A549 (cell line): ENCODE measurements around the gene GPATCH3. TPM values are rescaled to one million over a fixed set of nuclear protein-coding genes. Genes with fewer than 3 reads are reported as not detected.

Experiments used
- ATAC-seq, 2 experiments: fragments of 200-7000 bp in 1 of 2; fragments of >200 bp in 1 of 2; cut with Nextera tagmentation in 1 of 2; cut with Tn5 transposase in 1 of 2; 3 replicates each; pipeline versions ENCODE4 v1.8.0 to v1.9.1; 2018 to 2020; ENCODE audit warnings: mild to moderate bottlenecking in 1 of 2, moderate library complexity in 1 of 2
- CTCF ChIA-PET: fragments of 300-600 bp; sonication (Branson Sonifier 250); formaldehyde crosslinking; extraction: SDS; loops from one replicate; lab custom pipeline; 2021; ENCODE audit warnings: antibody characterized with exemption, inconsistent platforms; lab: Yijun Ruan, JAX
- POLR2A ChIA-PET: fragments of 350-600 bp; formaldehyde crosslinking; extraction: SDS; loops from one replicate; lab custom pipeline; 2021; ENCODE audit warnings: antibody characterized with exemption, inconsistent platforms; lab: Yijun Ruan, JAX
- DNase-seq, 2 experiments: peaks; one replicate each; pipeline versions ENCODE4 v3.0.0 to v3.0.0-alpha.2; 2011 to 2016; ENCODE audit warnings: low read depth in 1 of 2, low spot score in 1 of 2
- FAIRE-seq: peaks from 2 replicates; lab custom pipeline; 2011; peaks lifted over from hg19 to GRCh38; lab: Jason Lieb, UNC
- H3K27ac ChIP-seq, 2 experiments: fragments of >200 bp; sonication (Bioruptor Twin); formaldehyde crosslinking; 3 replicates each; pipeline ENCODE4 v1.5.1; 2016 to 2017
- H3K4me1 ChIP-seq: fragments of >200 bp; sonication (Bioruptor Twin); formaldehyde crosslinking; 3 replicates; pipeline ENCODE4 v1.6.1; 2016
- H3K4me2 ChIP-seq: fragments of >200 bp; sonication (Bioruptor Twin); formaldehyde crosslinking; 3 replicates; pipeline ENCODE4 v1.6.1; 2016
- H3K4me3 ChIP-seq: fragments of >200 bp; sonication (Bioruptor Twin); formaldehyde crosslinking; 3 replicates; pipeline ENCODE4 v1.5.1; 2016
- H3K9me3 ChIP-seq: fragments of >200 bp; sonication (Bioruptor Twin); formaldehyde crosslinking; 3 replicates; pipeline ENCODE4 v1.6.1; 2016
- CHD2 ChIP-seq: fragments of 150-350 bp; IDR thresholded peaks from 2 replicates; pipeline ENCODE4 v1.6.1; 2014; ENCODE audit warnings: low read length; ENCODE audit not compliant: partially characterized antibody
- EHF ChIP-seq: fragments of 250-450 bp; sonication (Bioruptor Pico); IDR thresholded peaks from 2 replicates; pipeline ENCODE4 v1.5.0; 2020; ENCODE audit warnings: mild to moderate bottlenecking
- EHMT2 ChIP-seq: fragments of 200-600 bp; sonication (generic); IDR thresholded peaks from 2 replicates; pipeline ENCODE4 v1.6.1; 2016; ENCODE audit warnings: antibody characterized with exemption, low read depth, mild to moderate bottlenecking, moderate library complexity
- ESRRA ChIP-seq: fragments of 150-350 bp; IDR thresholded peaks from 2 replicates; pipeline ENCODE4 v1.6.1; 2014; ENCODE audit warnings: mild to moderate bottlenecking, low read length, borderline replicate concordance
- FOSL2 ChIP-seq, 2 experiments: fragments of 450-650 bp in 1 of 2; fragments of >200 bp in 1 of 2; sonication (Bioruptor Twin) in 1 of 2; formaldehyde crosslinking; IDR thresholded peaks; 2 replicates each; pipeline versions ENCODE4 v1.5.0 to v1.6.1; 2016 to 2020; ENCODE audit warnings: mild to moderate bottlenecking in 1 of 2, moderate library complexity in 1 of 2
- HDAC2 ChIP-seq: fragments of 200-600 bp; sonication (generic); IDR thresholded peaks from 2 replicates; pipeline ENCODE4 v1.6.1; 2016
- HOXB13 ChIP-seq: fragments of 250-450 bp; sonication (Bioruptor Pico); IDR thresholded peaks from 2 replicates; pipeline ENCODE4 v1.5.0; 2020; ENCODE audit warnings: low read depth, mild to moderate bottlenecking, moderate library complexity
- KDM5A ChIP-seq: fragments of 200-600 bp; sonication (generic); IDR thresholded peaks from 2 replicates; pipeline ENCODE4 v1.6.1; 2016; ENCODE audit warnings: antibody characterized with exemption, mild to moderate bottlenecking
- MAFK ChIP-seq: fragments of 450-650 bp; IDR thresholded peaks from 2 replicates; pipeline ENCODE4 v1.6.1; 2014; ENCODE audit not compliant: partially characterized antibody
- MAZ ChIP-seq: fragments of 150-350 bp; IDR thresholded peaks from 2 replicates; pipeline ENCODE4 v1.6.1; 2014; ENCODE audit warnings: antibody characterized with exemption, low read depth, low read length, borderline replicate concordance
- NR3C1 ChIP-seq: fragments of >200 bp; sonication (Bioruptor Twin); formaldehyde crosslinking; IDR thresholded peaks from 3 replicates; pipeline ENCODE4 v1.6.1; 2017
- POLR2A ChIP-seq: IDR thresholded peaks from 2 replicates; pipeline ENCODE4 v1.6.1; 2012; ENCODE audit warnings: mild to moderate bottlenecking, low read length
- RCOR1 ChIP-seq: fragments of 150-350 bp; IDR thresholded peaks from 2 replicates; pipeline ENCODE4 v1.6.1; 2014; ENCODE audit warnings: antibody characterized with exemption, low read length, low read depth
- TFCP2L1 ChIP-seq: fragments of 250-450 bp; sonication (Bioruptor Pico); IDR thresholded peaks from 2 replicates; pipeline ENCODE4 v1.5.0; 2021; ENCODE audit warnings: mild to moderate bottlenecking
- WGBS: methylation state at CpG from one replicate; pipeline ENCODE4 v1.1.6; 2017; ENCODE audit errors: missing lambda C conversion rate; 5-methylcytosine and 5-hydroxymethylcytosine counted together
- polyA plus RNA-seq, 4 experiments: library from polyadenylated mRNA; depleted of rRNA in 3 of 4; stranded (reverse); fragments of >200 nt; fragmentation: RNase III in 1 of 4; extraction: RNeasy Plus Mini Kit Qiagen cat#74134 plus additional on column Dnase treatment in 1 of 4; gene quantifications; 2 replicates in 3 of 4; 3 replicates in 1 of 4; pipeline ENCODE4 v1.2.3, GENCODE V29; 2011 to 2017
- TF ChIP-seq, protein P1 (sequence below): fragments of 150-350 bp; IDR thresholded peaks from 2 replicates; pipeline ENCODE4 v1.6.1; 2014; ENCODE audit warnings: low read depth, mild to moderate bottlenecking, low read length
- TF ChIP-seq, protein P2 (sequence below): fragments of 200-600 bp; sonication (generic); IDR thresholded peaks from 2 replicates; pipeline ENCODE4 v1.6.1; 2016; ENCODE audit warnings: antibody characterized with exemption, mild to moderate bottlenecking, moderate library complexity
- TF ChIP-seq, protein P3 (sequence below): fragments of 450-650 bp; IDR thresholded peaks from 2 replicates; pipeline ENCODE4 v1.6.1; 2014; ENCODE audit warnings: antibody characterized with exemption
- TF ChIP-seq, protein P4 (sequence below): fragments of 250-450 bp; sonication (Bioruptor Pico); IDR thresholded peaks from 2 replicates; pipeline ENCODE4 v1.5.0; 2021; ENCODE audit warnings: mild to moderate bottlenecking, moderate library complexity, borderline replicate concordance
- TF ChIP-seq, protein P5 (sequence below): IDR thresholded peaks from 2 replicates; pipeline ENCODE4 v1.6.1; 2012
- TF ChIP-seq, protein P6 (sequence below): fragments of >200 bp; sonication (Bioruptor Twin); formaldehyde crosslinking; IDR thresholded peaks from 3 replicates; pipeline ENCODE4 v1.6.1; 2016

GPATCH3 gene
- polyA plus RNA-seq, 2 of the 4 experiments (the other 2 are of a cell fraction): 5.4 to 8.7 TPM

DNA sequence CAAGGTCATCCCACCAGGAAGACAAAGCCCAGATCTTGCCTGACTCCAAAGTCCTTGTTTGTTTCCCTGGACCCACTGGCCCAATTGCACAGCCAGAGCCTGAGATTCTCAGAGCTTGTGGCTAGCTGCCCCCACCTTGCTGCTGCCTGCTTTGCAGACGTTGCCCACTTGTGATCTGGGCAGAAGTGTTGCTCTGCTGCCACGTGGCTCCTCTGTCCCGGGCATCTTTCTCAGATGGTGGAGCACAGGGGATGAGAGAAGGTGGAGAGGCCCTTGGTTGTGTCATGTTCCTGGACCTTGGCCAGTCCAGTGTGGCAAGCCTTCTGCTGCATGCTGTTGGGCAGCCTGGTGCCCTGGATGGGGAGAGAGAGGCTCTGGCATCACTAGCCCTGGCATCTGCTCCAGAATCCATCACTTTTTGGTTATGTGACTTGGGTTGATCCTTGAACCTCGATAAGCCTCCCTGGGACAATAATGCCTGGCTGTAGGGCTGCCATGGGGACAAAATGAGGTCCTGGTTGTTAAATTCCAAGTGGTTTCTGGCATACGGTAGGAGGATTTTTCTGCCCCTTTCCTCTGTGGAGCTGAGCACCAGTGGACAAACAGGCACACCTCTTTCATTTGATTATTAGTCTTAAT is 15.1 kb upstream of the GPATCH3 start:
- POLR2A ChIA-PET: no interaction called here
- WGBS: 100% methylated on average over 2 of the region's 5 CpGs
- H3K27ac ChIP-seq: 0 out of 6 replicates have a peak overlapping the region, but pooled peaks of 1 of the 2 experiments have one; percentile 35

DNA sequence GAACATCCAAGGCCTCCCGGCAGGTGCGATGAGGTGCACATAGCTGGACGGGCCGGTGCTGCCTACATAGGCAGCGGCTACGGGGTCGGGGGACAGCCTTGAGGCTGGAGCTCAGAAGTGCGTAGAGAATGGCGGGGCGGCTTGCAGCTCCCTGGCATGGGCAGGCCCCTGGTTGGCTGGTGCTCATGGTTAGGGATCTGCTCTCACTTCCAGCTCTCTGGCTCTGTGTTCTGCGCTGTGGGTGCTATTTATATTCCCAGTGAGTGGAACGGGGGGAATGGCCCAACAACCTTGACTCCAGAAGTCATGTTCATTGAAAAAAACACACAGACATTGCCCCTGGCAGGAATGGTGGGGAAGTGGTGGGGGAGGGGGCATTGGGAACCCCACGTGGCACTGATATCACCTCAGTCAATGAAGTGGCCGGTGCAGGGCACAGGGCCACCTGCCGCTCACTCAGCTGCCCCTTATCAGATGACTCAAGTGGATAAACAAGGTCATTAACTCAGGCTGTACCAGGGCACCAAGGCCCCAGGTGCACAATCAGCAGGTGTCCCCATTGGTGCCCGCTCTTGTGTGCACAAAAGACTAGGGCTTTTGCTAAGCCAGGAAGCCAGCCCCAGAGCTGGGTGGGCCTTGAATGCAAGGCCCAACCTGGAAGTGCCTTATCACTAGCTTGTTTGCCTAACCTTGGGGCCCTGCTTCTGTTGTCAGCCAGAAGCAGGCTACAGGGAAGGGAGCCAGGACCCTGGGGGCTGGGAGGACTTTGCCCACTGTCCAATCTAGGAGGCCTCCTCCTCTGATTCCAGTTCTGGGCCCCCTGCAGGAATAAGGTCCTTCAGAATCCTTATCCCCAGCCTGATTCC is 13.7 kb upstream of the GPATCH3 start, which contains the start of gene NR0B2:
TSS of gene NR0B2 (minus strand) at position 222 of the 866 bp plus-strand sequence. CDS start at position 187, 35 bp downstream.
- Histone ChIP-seq H3K4me2 (peak within 1 kb of the TSS; percentile 34), H3K4me1 (peaks cover 22% of the 10 kb centered on the region), H3K27ac (peak within 1 kb of the TSS; percentile 45 to 62; a peak in 5 of 6 replicates), H3K4me3 (no peak within 1 kb of the TSS), H3K9me3 (no peaks in the 10 kb centered on the region)
- ATAC-seq (peak in 1 of 2 experiments; percentile 53; a peak in 3 of 6 replicates), FAIRE-seq (no peak), DNase-seq (peak in 1 of 2 experiments; percentile 20)
- ChIA-PET CTCF (interaction anchor here (0.8 to 1.1 kb wide), 3 partner anchors 12 to 82 kb away, joined by 3 read pairs; no protein-coding TSS in a partner anchor), POLR2A (no interaction called here)
- 63% methylated on average over 13 of the region's 16 CpGs for WGBS
- no peak for TF ChIP-seq POLR2A
- TF ChIP-seq, protein P1, sequence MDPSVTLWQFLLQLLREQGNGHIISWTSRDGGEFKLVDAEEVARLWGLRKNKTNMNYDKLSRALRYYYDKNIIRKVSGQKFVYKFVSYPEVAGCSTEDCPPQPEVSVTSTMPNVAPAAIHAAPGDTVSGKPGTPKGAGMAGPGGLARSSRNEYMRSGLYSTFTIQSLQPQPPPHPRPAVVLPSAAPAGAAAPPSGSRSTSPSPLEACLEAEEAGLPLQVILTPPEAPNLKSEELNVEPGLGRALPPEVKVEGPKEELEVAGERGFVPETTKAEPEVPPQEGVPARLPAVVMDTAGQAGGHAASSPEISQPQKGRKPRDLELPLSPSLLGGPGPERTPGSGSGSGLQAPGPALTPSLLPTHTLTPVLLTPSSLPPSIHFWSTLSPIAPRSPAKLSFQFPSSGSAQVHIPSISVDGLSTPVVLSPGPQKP: no peak
- no peak for TF ChIP-seq ESRRA
- no peak for TF ChIP-seq TFCP2L1 (CRISPR knock-in tag)
- TF ChIP-seq, protein P2, sequence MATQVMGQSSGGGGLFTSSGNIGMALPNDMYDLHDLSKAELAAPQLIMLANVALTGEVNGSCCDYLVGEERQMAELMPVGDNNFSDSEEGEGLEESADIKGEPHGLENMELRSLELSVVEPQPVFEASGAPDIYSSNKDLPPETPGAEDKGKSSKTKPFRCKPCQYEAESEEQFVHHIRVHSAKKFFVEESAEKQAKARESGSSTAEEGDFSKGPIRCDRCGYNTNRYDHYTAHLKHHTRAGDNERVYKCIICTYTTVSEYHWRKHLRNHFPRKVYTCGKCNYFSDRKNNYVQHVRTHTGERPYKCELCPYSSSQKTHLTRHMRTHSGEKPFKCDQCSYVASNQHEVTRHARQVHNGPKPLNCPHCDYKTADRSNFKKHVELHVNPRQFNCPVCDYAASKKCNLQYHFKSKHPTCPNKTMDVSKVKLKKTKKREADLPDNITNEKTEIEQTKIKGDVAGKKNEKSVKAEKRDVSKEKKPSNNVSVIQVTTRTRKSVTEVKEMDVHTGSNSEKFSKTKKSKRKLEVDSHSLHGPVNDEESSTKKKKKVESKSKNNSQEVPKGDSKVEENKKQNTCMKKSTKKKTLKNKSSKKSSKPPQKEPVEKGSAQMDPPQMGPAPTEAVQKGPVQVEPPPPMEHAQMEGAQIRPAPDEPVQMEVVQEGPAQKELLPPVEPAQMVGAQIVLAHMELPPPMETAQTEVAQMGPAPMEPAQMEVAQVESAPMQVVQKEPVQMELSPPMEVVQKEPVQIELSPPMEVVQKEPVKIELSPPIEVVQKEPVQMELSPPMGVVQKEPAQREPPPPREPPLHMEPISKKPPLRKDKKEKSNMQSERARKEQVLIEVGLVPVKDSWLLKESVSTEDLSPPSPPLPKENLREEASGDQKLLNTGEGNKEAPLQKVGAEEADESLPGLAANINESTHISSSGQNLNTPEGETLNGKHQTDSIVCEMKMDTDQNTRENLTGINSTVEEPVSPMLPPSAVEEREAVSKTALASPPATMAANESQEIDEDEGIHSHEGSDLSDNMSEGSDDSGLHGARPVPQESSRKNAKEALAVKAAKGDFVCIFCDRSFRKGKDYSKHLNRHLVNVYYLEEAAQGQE: no peak
- TF ChIP-seq, protein P3, sequence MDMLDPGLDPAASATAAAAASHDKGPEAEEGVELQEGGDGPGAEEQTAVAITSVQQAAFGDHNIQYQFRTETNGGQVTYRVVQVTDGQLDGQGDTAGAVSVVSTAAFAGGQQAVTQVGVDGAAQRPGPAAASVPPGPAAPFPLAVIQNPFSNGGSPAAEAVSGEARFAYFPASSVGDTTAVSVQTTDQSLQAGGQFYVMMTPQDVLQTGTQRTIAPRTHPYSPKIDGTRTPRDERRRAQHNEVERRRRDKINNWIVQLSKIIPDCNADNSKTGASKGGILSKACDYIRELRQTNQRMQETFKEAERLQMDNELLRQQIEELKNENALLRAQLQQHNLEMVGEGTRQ: no peak
- TF ChIP-seq MAZ: no peak
- no peak for TF ChIP-seq HOXB13 (CRISPR knock-in tag)
- TF ChIP-seq EHF (CRISPR knock-in tag): no peak

More for the DNA sequence above, 15.1 kb upstream of the GPATCH3 start:
- H3K9me3 ChIP-seq: no peaks in the 10 kb centered on the region
- ATAC-seq (no peak), FAIRE-seq (no peak), DNase-seq (no peak)
- no peak overlapping the region for H3K4me2 ChIP-seq
- peaks cover 19% of the 10 kb centered on the region for H3K4me1 ChIP-seq
- CTCF ChIA-PET: no interaction called here
- H3K4me3 ChIP-seq: no peak overlapping the region
- TF ChIP-seq KDM5A (no peak), MAFK (no peak), CHD2 (no peak), RCOR1 (no peak), HDAC2 (no peak), FOSL2 (IDR thresholded peaks at IDR 0.05) (no peak), FOSL2 (CRISPR knock-in tag; IDR thresholded peaks at IDR 0.05) (no peak), POLR2A (no peak), EHMT2 (no peak), NR3C1 (no peak)
- TF ChIP-seq, protein P4, sequence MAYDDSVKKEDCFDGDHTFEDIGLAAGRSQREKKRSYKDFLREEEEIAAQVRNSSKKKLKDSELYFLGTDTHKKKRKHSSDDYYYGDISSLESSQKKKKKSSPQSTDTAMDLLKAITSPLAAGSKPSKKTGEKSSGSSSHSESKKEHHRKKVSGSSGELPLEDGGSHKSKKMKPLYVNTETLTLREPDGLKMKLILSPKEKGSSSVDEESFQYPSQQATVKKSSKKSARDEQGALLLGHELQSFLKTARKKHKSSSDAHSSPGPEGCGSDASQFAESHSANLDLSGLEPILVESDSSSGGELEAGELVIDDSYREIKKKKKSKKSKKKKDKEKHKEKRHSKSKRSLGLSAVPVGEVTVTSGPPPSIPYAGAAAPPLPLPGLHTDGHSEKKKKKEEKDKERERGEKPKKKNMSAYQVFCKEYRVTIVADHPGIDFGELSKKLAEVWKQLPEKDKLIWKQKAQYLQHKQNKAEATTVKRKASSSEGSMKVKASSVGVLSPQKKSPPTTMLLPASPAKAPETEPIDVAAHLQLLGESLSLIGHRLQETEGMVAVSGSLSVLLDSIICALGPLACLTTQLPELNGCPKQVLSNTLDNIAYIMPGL (CRISPR knock-in tag): no peak
- TF ChIP-seq, protein P5, sequence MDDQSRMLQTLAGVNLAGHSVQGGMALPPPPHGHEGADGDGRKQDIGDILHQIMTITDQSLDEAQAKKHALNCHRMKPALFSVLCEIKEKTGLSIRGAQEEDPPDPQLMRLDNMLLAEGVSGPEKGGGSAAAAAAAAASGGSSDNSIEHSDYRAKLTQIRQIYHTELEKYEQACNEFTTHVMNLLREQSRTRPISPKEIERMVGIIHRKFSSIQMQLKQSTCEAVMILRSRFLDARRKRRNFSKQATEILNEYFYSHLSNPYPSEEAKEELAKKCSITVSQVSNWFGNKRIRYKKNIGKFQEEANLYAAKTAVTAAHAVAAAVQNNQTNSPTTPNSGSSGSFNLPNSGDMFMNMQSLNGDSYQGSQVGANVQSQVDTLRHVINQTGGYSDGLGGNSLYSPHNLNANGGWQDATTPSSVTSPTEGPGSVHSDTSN: no peak
- TF ChIP-seq, protein P3: no peak
- TF ChIP-seq, protein P1: no peak
- TF ChIP-seq, protein P6, sequence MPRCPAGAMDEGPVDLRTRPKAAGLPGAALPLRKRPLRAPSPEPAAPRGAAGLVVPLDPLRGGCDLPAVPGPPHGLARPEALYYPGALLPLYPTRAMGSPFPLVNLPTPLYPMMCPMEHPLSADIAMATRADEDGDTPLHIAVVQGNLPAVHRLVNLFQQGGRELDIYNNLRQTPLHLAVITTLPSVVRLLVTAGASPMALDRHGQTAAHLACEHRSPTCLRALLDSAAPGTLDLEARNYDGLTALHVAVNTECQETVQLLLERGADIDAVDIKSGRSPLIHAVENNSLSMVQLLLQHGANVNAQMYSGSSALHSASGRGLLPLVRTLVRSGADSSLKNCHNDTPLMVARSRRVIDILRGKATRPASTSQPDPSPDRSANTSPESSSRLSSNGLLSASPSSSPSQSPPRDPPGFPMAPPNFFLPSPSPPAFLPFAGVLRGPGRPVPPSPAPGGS: no peak
